ENCODE measurements around the gene PCBP4.

GRCh38 chr3:51962854-51963530 is 4.3 kb downstream of the PCBP4 start:
- no peak for TF ChIP-seq CTCF (IDR thresholded peaks at IDR 0.05)
- TF ChIP-seq POLR2A (IDR thresholded peaks at IDR 0.05): no peak
